ENCODE measurements around the gene PEX3.

The PEX3 gene

DNA sequence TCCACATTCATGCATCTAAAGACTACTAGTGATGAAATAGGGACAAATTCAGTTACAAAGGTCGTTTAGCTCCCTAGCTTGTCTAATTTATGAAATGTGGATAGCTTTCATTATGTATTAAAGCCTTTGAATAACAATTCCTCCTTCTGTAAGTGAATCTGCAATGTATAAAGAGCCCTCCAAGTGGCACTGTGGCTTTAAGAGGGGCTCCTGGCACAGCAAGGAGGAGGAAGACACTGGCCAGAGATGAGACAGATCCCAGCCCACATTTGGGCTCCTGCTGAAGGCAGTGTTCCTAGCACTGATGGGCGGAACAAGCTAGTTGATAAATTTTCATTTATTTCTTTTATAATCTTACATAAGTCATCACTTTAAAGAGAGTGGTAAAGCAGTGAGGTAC, 78.5 kb downstream of the PEX3 start:
- H3K4me3 ChIP-seq (ENCODE audit: low read depth, low read length, poor library complexity, severe bottlenecking): no peak overlapping the region
- no peak for TF ChIP-seq EZH2 (IDR thresholded peaks at IDR 0.05; ENCODE audit: borderline replicate concordance, low read length)
- TF ChIP-seq, protein P1, sequence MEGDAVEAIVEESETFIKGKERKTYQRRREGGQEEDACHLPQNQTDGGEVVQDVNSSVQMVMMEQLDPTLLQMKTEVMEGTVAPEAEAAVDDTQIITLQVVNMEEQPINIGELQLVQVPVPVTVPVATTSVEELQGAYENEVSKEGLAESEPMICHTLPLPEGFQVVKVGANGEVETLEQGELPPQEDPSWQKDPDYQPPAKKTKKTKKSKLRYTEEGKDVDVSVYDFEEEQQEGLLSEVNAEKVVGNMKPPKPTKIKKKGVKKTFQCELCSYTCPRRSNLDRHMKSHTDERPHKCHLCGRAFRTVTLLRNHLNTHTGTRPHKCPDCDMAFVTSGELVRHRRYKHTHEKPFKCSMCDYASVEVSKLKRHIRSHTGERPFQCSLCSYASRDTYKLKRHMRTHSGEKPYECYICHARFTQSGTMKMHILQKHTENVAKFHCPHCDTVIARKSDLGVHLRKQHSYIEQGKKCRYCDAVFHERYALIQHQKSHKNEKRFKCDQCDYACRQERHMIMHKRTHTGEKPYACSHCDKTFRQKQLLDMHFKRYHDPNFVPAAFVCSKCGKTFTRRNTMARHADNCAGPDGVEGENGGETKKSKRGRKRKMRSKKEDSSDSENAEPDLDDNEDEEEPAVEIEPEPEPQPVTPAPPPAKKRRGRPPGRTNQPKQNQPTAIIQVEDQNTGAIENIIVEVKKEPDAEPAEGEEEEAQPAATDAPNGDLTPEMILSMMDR (IDR thresholded peaks at IDR 0.05; ENCODE audit: low read length): no peak; the same call in 1 of the 2 replicates
- H3K9ac ChIP-seq (ENCODE audit: low read length): no peak overlapping the region
- no peaks in the 10 kb centered on the region for H3K36me3 ChIP-seq (ENCODE audit: insufficient read depth, low read length)
- peaks cover 8% of the 10 kb centered on the region for H3K4me1 ChIP-seq (ENCODE audit: insufficient read depth, low read length, severe bottlenecking)
- no peaks in the 10 kb centered on the region for H3K9me2 ChIP-seq (ENCODE audit: low read depth, low read length)
- no peaks in the 10 kb centered on the region for H4K20me1 ChIP-seq (ENCODE audit: insufficient read depth, low read length)
- H3K4me2 ChIP-seq (ENCODE audit: low read length): no peak overlapping the region
- no peaks in the 10 kb centered on the region for H3K9me3 ChIP-seq (ENCODE audit: low read length)
- H3F3A ChIP-seq (ENCODE audit: insufficient read depth, low read length): no peaks in the 10 kb centered on the region
- H3K79me2 ChIP-seq (ENCODE audit: insufficient read depth, low read length): no peaks in the 10 kb centered on the region
- H2AFZ ChIP-seq (ENCODE audit: low read length): no peak overlapping the region
- H3K27me3 ChIP-seq (ENCODE audit: insufficient read depth, low read length): no peaks in the 10 kb centered on the region
- no peak overlapping the region for H3K27ac ChIP-seq (ENCODE audit: low read depth, low read length, poor library complexity, severe bottlenecking)

GRCh38 chr6:143531720-143532499, 81.3 kb downstream of the PEX3 start:
- H3K4me2 ChIP-seq (ENCODE audit: low read length): no peak overlapping the region
- H2AFZ ChIP-seq (ENCODE audit: low read length): no peak overlapping the region
- no peaks in the 10 kb centered on the region for H3F3A ChIP-seq (ENCODE audit: insufficient read depth, low read length)
- H3K4me1 ChIP-seq (ENCODE audit: insufficient read depth, low read length, severe bottlenecking): peaks cover 8% of the 10 kb centered on the region
- H3K27me3 ChIP-seq (ENCODE audit: insufficient read depth, low read length): no peaks in the 10 kb centered on the region
- H3K9me2 ChIP-seq (ENCODE audit: low read depth, low read length): no peaks in the 10 kb centered on the region
- H3K36me3 ChIP-seq (ENCODE audit: insufficient read depth, low read length): no peaks in the 10 kb centered on the region
- H3K79me2 ChIP-seq (ENCODE audit: insufficient read depth, low read length): no peaks in the 10 kb centered on the region
- H3K9me3 ChIP-seq (ENCODE audit: low read length): no peaks in the 10 kb centered on the region
- no peak overlapping the region for H3K9ac ChIP-seq (ENCODE audit: low read length)
- no peak overlapping the region for H3K27ac ChIP-seq (ENCODE audit: low read depth, low read length, poor library complexity, severe bottlenecking)
- H3K4me3 ChIP-seq (ENCODE audit: low read depth, low read length, poor library complexity, severe bottlenecking): no peak overlapping the region
- no peaks in the 10 kb centered on the region for H4K20me1 ChIP-seq (ENCODE audit: insufficient read depth, low read length)
- no peak for TF ChIP-seq EZH2 (IDR thresholded peaks at IDR 0.05; ENCODE audit: borderline replicate concordance, low read length)
- TF ChIP-seq, protein P1 (IDR thresholded peaks at IDR 0.05; ENCODE audit: low read length): no peak

- Histone ChIP-seq H3K36me3 (ENCODE audit: insufficient read depth, low read length) (no peaks in the 10 kb centered on the region), H3K27ac (ENCODE audit: low read depth, low read length, poor library complexity, severe bottlenecking) (no peak overlapping the region), H4K20me1 (ENCODE audit: insufficient read depth, low read length) (no peaks in the 10 kb centered on the region), H3K4me1 (ENCODE audit: insufficient read depth, low read length, severe bottlenecking) (no peaks in the 10 kb centered on the region), H3K9ac (ENCODE audit: low read length) (no peak overlapping the region), H3K4me2 (ENCODE audit: low read length) (no peak overlapping the region), H3K4me3 (ENCODE audit: low read depth, low read length, poor library complexity, severe bottlenecking) (no peak overlapping the region), H3K27me3 (ENCODE audit: insufficient read depth, low read length) (0 out of 2 replicates have a peak, but pooled peaks cover 4% of the 10 kb centered on the region), H3K9me2 (ENCODE audit: low read depth, low read length) (no peaks in the 10 kb centered on the region), H2AFZ (ENCODE audit: low read length) (no peak overlapping the region), H3F3A (ENCODE audit: insufficient read depth, low read length) (no peaks in the 10 kb centered on the region), H3K9me3 (ENCODE audit: low read length) (no peaks in the 10 kb centered on the region), H3K79me2 (ENCODE audit: insufficient read depth, low read length) (no peaks in the 10 kb centered on the region)
- TF ChIP-seq EZH2 (IDR thresholded peaks at IDR 0.05; ENCODE audit: borderline replicate concordance, low read length): no peak
- TF ChIP-seq, protein P1 (IDR thresholded peaks at IDR 0.05; ENCODE audit: low read length): no peak
These were observed 84.6 kb downstream of the PEX3 start for GRCh38 chr6:143535189-143535614.

All from OCI-LY1 (cell line).